K562 (cell line): Measurements from ENCODE around the gene CYP4F11. TPM values are rescaled to one million over a fixed set of nuclear protein-coding genes. Genes with fewer than 3 reads are reported as not detected.

ENCODE experiments used
- ATAC-seq: fragments of 200-7000 bp; cut with Tn5 transposase; 3 replicates; pipeline ENCODE4 v1.9.1; 2020; ENCODE audit warnings: moderate library complexity
- BruUV-seq: library from RNA; stranded (reverse); fragments of 400-500 nt; replicated peaks from 2 replicates; lab custom pipeline; 2021; lab: Mats Ljungman, UMichigan
- CTCF ChIA-PET: fragments of 300-600 bp; formaldehyde crosslinking; extraction: SDS; loops from one replicate; lab custom pipeline; 2021; ENCODE audit warnings: low intra/inter-chr PET ratio; lab: Yijun Ruan, JAX
- POLR2A ChIA-PET: fragments of 300-600, 350-650 bp; sonication (Branson Sonifier 250); formaldehyde crosslinking; extraction: SDS; loops from one replicate; lab custom pipeline; 2021; ENCODE audit warnings: antibody characterized with exemption, inconsistent platforms; lab: Yijun Ruan, JAX
- DNase-seq, 4 experiments: peaks; one replicate each; pipeline versions ENCODE4 v3.0.0 to v3.0.0-alpha.2; 2011 to 2018; ENCODE audit warnings: low spot score in 3 of 4, mixed read lengths in 3 of 4; ENCODE audit errors: extremely low read depth in 1 of 4
- FAIRE-seq: peaks from 2 replicates; lab custom pipeline; 2011; peaks lifted over from hg19 to GRCh38; lab: Jason Lieb, UNC
- H2AFZ ChIP-seq: 2 replicates; pipeline ENCODE4 v1.6.0; 2011; ENCODE audit warnings: low read depth, low read length, control low read depth, inconsistent platforms
- H3K27ac ChIP-seq: fragments of 200-600 bp; 3 replicates; pipeline ENCODE4 v1.8.0; 2011; ENCODE audit warnings: low read depth, mild to moderate bottlenecking, control low read depth, inconsistent platforms, low read length, moderate library complexity, mixed read lengths; ENCODE audit errors: extremely low read depth
- H3K27me3 ChIP-seq, 2 experiments: fragments of 300-600 bp in 1 of 2; 2 replicates in 1 of 2; 3 replicates in 1 of 2; pipeline versions ENCODE4 v1.6.0 to v1.8.0; 2011; ENCODE audit warnings: inconsistent platforms in 2 of 2, low read length in 2 of 2, mild to moderate bottlenecking in 1 of 2, mixed read lengths in 1 of 2, moderate library complexity in 1 of 2; ENCODE audit not compliant: control insufficient read depth in 2 of 2, insufficient read depth in 2 of 2
- H3K36me3 ChIP-seq: fragments of 300-600 bp; 3 replicates; pipeline ENCODE4 v1.8.0; 2011; ENCODE audit warnings: mild to moderate bottlenecking, low read length, inconsistent platforms; ENCODE audit not compliant: control insufficient read depth, insufficient read depth
- H3K4me1 ChIP-seq, 2 experiments: fragments of 200-600 bp in 1 of 2; replicated peaks in 1 of 2; 2 replicates in 1 of 2; 3 replicates in 1 of 2; pipeline versions ENCODE4 v1.5.1 to v1.8.0; 2011; ENCODE audit warnings: inconsistent platforms in 2 of 2, low read length in 2 of 2, mild to moderate bottlenecking in 1 of 2, mixed read lengths in 1 of 2, moderate library complexity in 1 of 2; ENCODE audit not compliant: control insufficient read depth in 2 of 2, insufficient read depth in 2 of 2
- H3K4me2 ChIP-seq: 2 replicates; pipeline ENCODE4 v1.6.1; 2011; ENCODE audit warnings: low read length, control low read depth, inconsistent platforms, mixed read lengths; ENCODE audit not compliant: insufficient read depth
- H3K4me3 ChIP-seq: fragments of 200-600 bp; sonication (generic), shearing (Covaris generic); 2 replicates; pipeline ENCODE4 v1.5.1; 2016; ENCODE audit warnings: control low read depth, inconsistent platforms
- H3K79me2 ChIP-seq: fragments of 200-600 bp; 3 replicates; pipeline ENCODE4 v1.8.0; 2011; ENCODE audit warnings: low read length, inconsistent platforms; ENCODE audit not compliant: control insufficient read depth, insufficient read depth
- H3K9ac ChIP-seq, 2 experiments: 2 replicates each; pipeline versions ENCODE4 v1.6.0 to v1.6.1; 2011; ENCODE audit warnings: low read depth in 2 of 2, low read length in 2 of 2, control low read depth in 1 of 2, inconsistent platforms in 1 of 2, mild to moderate bottlenecking in 1 of 2, mixed read lengths in 1 of 2; ENCODE audit not compliant: insufficient read depth in 1 of 2
- H3K9me1 ChIP-seq: one replicate; pipeline ENCODE4 v1.6.0; 2011; ENCODE audit warnings: inconsistent platforms, mild to moderate bottlenecking, low read length, moderate library complexity; ENCODE audit not compliant: control insufficient read depth, insufficient read depth
- H3K9me3 ChIP-seq: replicated peaks from 2 replicates; pipeline ENCODE4 v1.5.1; 2011; ENCODE audit warnings: low read depth, low read length, inconsistent platforms; ENCODE audit not compliant: control insufficient read depth, insufficient read depth
- H4K20me1 ChIP-seq: replicated peaks from 2 replicates; pipeline ENCODE4 v1.6.1; 2011; ENCODE audit warnings: low read length, inconsistent platforms, mixed read lengths; ENCODE audit not compliant: control insufficient read depth, insufficient read depth
- CBFA2T2 ChIP-seq: fragments of 450-650 bp; conservative IDR thresholded peaks from 2 replicates; pipeline ENCODE4 v1.6.1; 2017; ENCODE audit warnings: mild to moderate bottlenecking
- ETV1 ChIP-seq: fragments of 450-650 bp; conservative IDR thresholded peaks from 2 replicates; pipeline ENCODE4 v1.6.1; 2016; ENCODE audit warnings: missing genetic modification characterization, control low read depth, low read depth, missing compliant biosample characterization
- GABPA ChIP-seq: fragments of 200-800 bp; sonication (Bioruptor generic); conservative IDR thresholded peaks from 2 replicates; pipeline ENCODE4 v1.6.1; 2016; ENCODE audit warnings: low read depth, missing genetic modification characterization, missing compliant biosample characterization
- GATA2 ChIP-seq: sonication (generic); formaldehyde crosslinking; IDR thresholded peaks from 2 replicates; pipeline ENCODE4 v1.4.0; 2020; ENCODE audit warnings: mild to moderate bottlenecking, missing genetic modification reagents
- ZBTB11 ChIP-seq, 3 experiments: fragments of 200-800 bp in 1 of 3; fragments of 250-450 bp in 1 of 3; fragments of 450-650 bp in 1 of 3; sonication (Bioruptor Pico) in 1 of 3; sonication (Bioruptor generic) in 1 of 3; formaldehyde crosslinking in 1 of 3; IDR thresholded peaks; 2 replicates each; pipeline versions ENCODE4 v1.6.1 to v1.8.0; 2016 to 2022; ENCODE audit warnings: mild to moderate bottlenecking in 2 of 3, missing genetic modification characterization in 2 of 3, missing compliant biosample characterization in 1 of 3, moderate library complexity in 1 of 3
- ZBTB40 ChIP-seq, 2 experiments: fragments of 450-650 bp in 1 of 2; sonication (generic) in 1 of 2; formaldehyde crosslinking in 1 of 2; IDR thresholded peaks; 2 replicates each; pipeline versions ENCODE4 v1.7.1 to v1.9.0; 2016 to 2022; ENCODE audit warnings: inconsistent platforms in 1 of 2, mild to moderate bottlenecking in 1 of 2, missing genetic modification reagents in 1 of 2
- ZEB2 ChIP-seq: fragments of 450-650 bp; IDR thresholded peaks from 2 replicates; pipeline ENCODE4 v1.6.1; 2016
- ZNF282 ChIP-seq: sonication (generic); formaldehyde crosslinking; IDR thresholded peaks from 2 replicates; pipeline ENCODE4 v1.8.1; 2023; ENCODE audit warnings: missing genetic modification reagents
- WGBS: fragments of 100-300 bp; shearing (Covaris generic); methylation state at CpG from one replicate; pipeline ENCODE4 v1.1.6; 2016; ENCODE audit warnings: low coverage, mixed read lengths; ENCODE audit not compliant: insufficient coverage; ENCODE audit errors: missing lambda C conversion rate; 5-methylcytosine and 5-hydroxymethylcytosine counted together
- in situ Hi-C: fragments of 300-500 bp; cut with MboI; formaldehyde crosslinking; loops from 4 replicates; pipeline ENCODE4 v1.15.0; 2018; ENCODE audit warnings: inconsistent platforms, mixed read lengths
- intact Hi-C: fragments of 100-400 bp; cut with micrococcal nuclease; formaldehyde crosslinking; loops from 2 replicates; pipeline ENCODE4 v1.14.2; 2022
- polyA plus RNA-seq, 8 experiments: library from polyadenylated mRNA; depleted of rRNA in 4 of 8; stranded (reverse) in 5 of 8; unstranded in 3 of 8; fragments of >200 nt; fragmentation: Nextera tagmentation in 2 of 8; fragmentation: Illumina TruSeq in 1 of 8; extraction: Ambion mirVana in 2 of 8; extraction: Trizol in 1 of 8; gene quantifications; 2 replicates each; pipeline versions ENCODE4 v1.2.1 to v1.2.3, GENCODE V29; 2011 to 2014; ENCODE audit warnings: inconsistent platforms in 1 of 8, missing spikeins in 1 of 8
- total RNA-seq, 7 experiments: library from RNA; depleted of rRNA in 6 of 7; stranded (reverse); fragments of >200 nt in 6 of 7; fragmentation: Illumina TruSeq in 2 of 7; extraction: Trizol in 2 of 7; gene quantifications; 2 replicates each; pipeline versions ENCODE4 v1.2.1 to v1.2.3, GENCODE V29; 2011 to 2021; ENCODE audit warnings: low replicate concordance in 1 of 7

Gene CYP4F11
- total and polyA plus RNA-seq, 9 of the 15 experiments (the other 6 are each of a cell fraction or from before 2014, with no cell fraction given) = 0.03 TPM; not detected in 8

- peak overlapping the region; percentile 87 for H2AFZ ChIP-seq
- ChIA-PET CTCF (interaction anchor here (0.7 kb wide), 1 partner anchor 147 kb away, joined by 3 read pairs; no protein-coding TSS in a partner anchor), POLR2A (interaction anchor here (0.7 to 0.9 kb wide), 3 partner anchors 8 to 317 kb away, joined by 3 to 4 read pairs (median 3); no protein-coding TSS in a partner anchor)
- WGBS = 11% methylated on average over 10 of the region's 11 CpGs
- peak overlapping the region in 1 of 2 experiments; percentile 81; a peak in 2 of 4 replicates for H3K9ac ChIP-seq
- in situ Hi-C loops = loop anchor here (10.0 kb wide), 1 partner anchor 237 kb away; no protein-coding TSS in a partner anchor
- no peaks in the 10 kb centered on the region for H3K9me1 ChIP-seq
- H3K4me3 ChIP-seq = no peak overlapping the region
- FAIRE-seq = peak; percentile 32
- no TSS peak for BruUV-seq
- no peaks in the 10 kb centered on the region for H3K79me2 ChIP-seq
- H4K20me1 ChIP-seq = no peaks in the 10 kb centered on the region
- no peaks in the 10 kb centered on the region for H3K9me3 ChIP-seq
- peak; percentile 92 for ATAC-seq
- H3K36me3 ChIP-seq = no peaks in the 10 kb centered on the region
- H3K27ac ChIP-seq = no peak overlapping the region
- H3K4me2 ChIP-seq = peak overlapping the region; percentile 52
- peaks cover 0 to 6% of the 10 kb centered on the region in 2 experiments; a peak in 2 of 5 replicates for H3K27me3 ChIP-seq
- intact Hi-C loops = no loop called here
- peak; percentile 50 to 59 (median 52) for DNase-seq
- H3K4me1 ChIP-seq = peaks cover 6 to 10% of the 10 kb centered on the region in 2 experiments; a peak in 4 of 5 replicates
- TF ChIP-seq ZBTB11 (CRISPR knock-in tag; IDR thresholded peaks at IDR 0.05) (0 out of 6 replicates have a peak, but pooled peaks of 1 of the 3 experiments have one; percentile 34), ZNF282 (no peak), ZEB2 (no peak), ETV1 (tag) (peak; percentile 33; the same call in 1 of the 2 replicates), GATA2 (CRISPR knock-in tag) (no peak), CBFA2T2 (no peak), ZBTB40 (IDR thresholded peaks at IDR 0.05) (peak; percentile 72), ZBTB40 (CRISPR knock-in tag; IDR thresholded peaks at IDR 0.05) (no peak), GABPA (tag) (peak; percentile 69)
These were observed 62.8 kb downstream of the CYP4F11 start for GRCh38 chr19:15871570-15871969.
